Subcutaneous adipose tissue (tissue), 4 donors: ENCODE data around the gene USP49. TPM values are rescaled to one million over a fixed set of nuclear protein-coding genes. Genes with fewer than 3 reads are reported as not detected.

Experiments
- CTCF ChIP-seq: fragments of 450-650 bp; IDR thresholded peaks from one replicate; pipeline ENCODE4 v1.5.1; 2016; ENCODE audit warnings: low read depth, mild to moderate bottlenecking, control low read depth, antibody characterized with exemption, moderate library complexity
- total RNA-seq, 4 donors: library from RNA; depleted of rRNA; stranded (reverse); fragments of >200 nt; gene quantifications; one replicate each; pipeline ENCODE4 v1.1.0, GENCODE V29; 2016

USP49 gene
- total RNA-seq, 4 donors from 2014 or later: 4.1 to 7.8 (median 5.7) TPM

- TF ChIP-seq CTCF: no peak
These were observed 39.4 kb upstream of the USP49 start for GRCh38 chr6:41934278-41935192.

GRCh38 chr6:41932378-41932777 lies 37.2 kb upstream of the USP49 start:
- no peak for TF ChIP-seq CTCF

- TF ChIP-seq CTCF: no peak
These were observed 36.6 kb upstream of the USP49 start for GRCh38 chr6:41931792-41932191.

- TF ChIP-seq CTCF: no peak
These were observed 34.7 kb upstream of the USP49 start for GRCh38 chr6:41929924-41930323.

GRCh38 chr6:41927253-41927652 lies 32.1 kb upstream of the USP49 start:
- no peak for TF ChIP-seq CTCF

GRCh38 chr6:41922154-41922553 lies 27.0 kb upstream of the USP49 start:
- TF ChIP-seq CTCF: no peak

- TF ChIP-seq CTCF: no peak
These were observed 26.5 kb upstream of the USP49 start for GRCh38 chr6:41921712-41921998.
